Fibroblast of mammary gland (primary cell): ENCODE results near the gene ZDHHC11B.
A peak's percentile ranks its signal among the peaks of the same experiment; 100 is the strongest.

Experiments
- DNase-seq: peaks from one replicate; pipeline ENCODE4 v3.0.0-alpha.2; 2010; ENCODE audit warnings: low read depth
- H3K4me3 ChIP-seq: 2 replicates; pipeline ENCODE4 v1.5.1; 2011; ENCODE audit warnings: low read depth, mild to moderate bottlenecking, low read length, moderate library complexity; ENCODE audit not compliant: control insufficient read depth
- TF ChIP-seq, protein P1 (sequence below): conservative IDR thresholded peaks from 2 replicates; pipeline ENCODE4 v1.5.1; 2011; ENCODE audit warnings: low read depth, low read length, inconsistent platforms; ENCODE audit not compliant: control insufficient read depth, insufficient read depth

ZDHHC11B gene

DNA sequence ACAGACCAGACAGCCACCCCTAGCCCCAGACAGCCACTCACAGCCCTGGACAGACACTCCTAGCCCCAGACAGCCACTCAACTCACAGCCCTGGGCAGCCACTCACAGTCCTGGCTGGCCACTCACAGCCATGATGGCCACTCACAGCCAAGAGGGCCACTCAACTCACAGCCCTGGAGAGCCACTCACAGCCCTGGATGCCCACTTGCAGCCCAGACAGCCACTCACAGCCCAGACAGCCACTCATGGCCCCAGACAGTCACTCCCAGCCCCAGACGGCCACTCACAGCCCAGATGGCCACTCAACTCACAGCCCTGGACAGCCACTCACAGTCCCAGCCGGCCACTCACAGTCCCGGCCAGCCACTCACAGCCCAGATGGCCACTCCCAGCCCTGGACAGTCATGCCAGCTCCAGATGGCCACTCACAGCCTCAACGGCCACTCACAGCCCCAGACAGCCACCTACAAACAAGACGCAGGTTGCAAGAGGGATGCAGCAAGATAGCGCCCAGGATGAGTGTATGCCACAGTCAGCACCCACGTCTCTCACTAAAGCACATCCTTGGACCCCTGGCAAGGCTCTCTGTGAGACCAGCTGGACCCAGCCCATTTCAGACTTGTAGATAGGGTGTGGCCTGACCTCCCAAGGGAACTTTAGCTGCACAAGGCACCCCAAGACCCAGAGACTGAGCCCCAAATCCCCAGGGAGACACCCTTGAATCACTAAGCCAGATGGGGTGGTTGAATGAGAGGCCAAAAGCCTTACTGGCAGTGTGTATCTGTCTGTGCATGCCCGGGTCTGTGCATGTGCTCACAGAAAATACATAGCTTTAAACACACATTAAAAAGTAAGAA lies 22.4 kb downstream of the ZDHHC11B start:
- TF ChIP-seq, protein P1, sequence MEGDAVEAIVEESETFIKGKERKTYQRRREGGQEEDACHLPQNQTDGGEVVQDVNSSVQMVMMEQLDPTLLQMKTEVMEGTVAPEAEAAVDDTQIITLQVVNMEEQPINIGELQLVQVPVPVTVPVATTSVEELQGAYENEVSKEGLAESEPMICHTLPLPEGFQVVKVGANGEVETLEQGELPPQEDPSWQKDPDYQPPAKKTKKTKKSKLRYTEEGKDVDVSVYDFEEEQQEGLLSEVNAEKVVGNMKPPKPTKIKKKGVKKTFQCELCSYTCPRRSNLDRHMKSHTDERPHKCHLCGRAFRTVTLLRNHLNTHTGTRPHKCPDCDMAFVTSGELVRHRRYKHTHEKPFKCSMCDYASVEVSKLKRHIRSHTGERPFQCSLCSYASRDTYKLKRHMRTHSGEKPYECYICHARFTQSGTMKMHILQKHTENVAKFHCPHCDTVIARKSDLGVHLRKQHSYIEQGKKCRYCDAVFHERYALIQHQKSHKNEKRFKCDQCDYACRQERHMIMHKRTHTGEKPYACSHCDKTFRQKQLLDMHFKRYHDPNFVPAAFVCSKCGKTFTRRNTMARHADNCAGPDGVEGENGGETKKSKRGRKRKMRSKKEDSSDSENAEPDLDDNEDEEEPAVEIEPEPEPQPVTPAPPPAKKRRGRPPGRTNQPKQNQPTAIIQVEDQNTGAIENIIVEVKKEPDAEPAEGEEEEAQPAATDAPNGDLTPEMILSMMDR: no peak
- no peak overlapping the region for H3K4me3 ChIP-seq
- no peak for DNase-seq

DNA sequence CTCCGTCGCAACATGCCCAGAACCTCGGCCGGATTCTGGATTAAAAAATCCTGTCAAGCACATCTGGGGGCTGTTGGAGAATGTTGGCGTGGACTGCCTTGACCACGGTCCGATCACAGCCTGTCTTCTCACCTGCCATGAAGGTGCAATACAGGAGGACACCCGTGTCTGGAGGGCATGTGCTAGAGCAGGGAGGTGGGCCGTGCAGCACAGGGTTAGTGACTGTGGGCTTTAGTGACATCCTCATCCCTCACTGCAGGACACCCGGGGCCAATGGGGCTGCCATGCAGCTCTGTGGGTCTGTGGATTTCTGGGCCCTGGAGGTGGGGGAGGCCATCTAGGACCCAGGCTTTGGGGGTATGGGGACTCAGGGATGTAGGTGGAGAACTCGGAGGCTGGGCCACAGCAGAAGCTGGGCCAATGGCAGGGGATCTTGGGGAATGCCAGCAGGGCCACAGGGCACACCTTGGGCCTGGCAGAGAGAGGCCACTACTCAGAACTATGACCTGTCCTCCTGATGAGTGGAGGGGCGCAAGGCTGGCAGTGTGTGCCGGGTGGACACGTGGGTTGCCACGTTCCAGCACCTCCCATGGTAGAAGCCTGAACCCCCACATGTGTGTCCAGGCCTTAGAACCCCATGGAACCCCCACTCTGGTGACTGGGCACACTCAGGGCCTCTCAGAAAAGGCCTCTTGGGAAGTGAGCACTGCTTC lies 23.3 kb downstream of the ZDHHC11B start:
- no peak for DNase-seq
- TF ChIP-seq, protein P1: no peak

DNA sequence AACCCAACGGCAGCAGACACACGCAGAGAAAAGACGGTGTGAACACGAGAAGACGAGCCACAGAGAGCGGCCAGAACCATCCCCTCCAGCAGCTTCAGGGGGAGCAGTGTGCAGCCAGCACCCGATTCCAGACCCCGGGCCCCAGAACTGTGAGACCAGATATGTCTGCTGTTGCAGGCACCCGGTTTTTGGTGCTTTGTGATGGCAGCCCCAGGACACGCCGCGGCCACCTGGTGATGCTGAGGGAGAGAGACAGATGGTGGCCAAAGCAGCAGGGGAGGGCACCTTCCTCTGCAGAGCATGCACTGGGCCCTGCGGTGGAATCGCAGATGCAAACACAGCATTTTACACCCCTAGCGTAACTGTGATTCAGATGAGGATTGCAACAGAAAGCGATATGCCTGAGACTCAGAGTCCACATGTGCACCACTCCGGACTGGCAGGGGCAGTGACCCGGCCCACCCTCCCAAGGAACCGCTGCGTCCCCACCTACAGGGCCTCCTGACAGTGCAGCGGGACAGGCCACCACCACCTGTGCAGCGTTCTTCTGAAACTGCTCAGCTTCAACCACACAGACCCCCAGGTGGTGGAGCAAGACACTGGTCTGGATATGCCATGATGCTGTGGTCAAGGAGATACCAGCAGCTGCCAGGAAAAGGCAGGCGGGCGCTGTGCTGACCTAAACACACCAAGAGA lies 24.0 kb downstream of the ZDHHC11B start:
- DNase-seq: no peak
- TF ChIP-seq, protein P1: no peak

More for the DNA sequence above, 23.3 kb downstream of the ZDHHC11B start:
- H3K4me3 ChIP-seq: no peak overlapping the region

GRCh38 chr5:759781-760362 lies 24.7 kb downstream of the ZDHHC11B start:
- DNase-seq: no peak
- TF ChIP-seq, protein P1: no peak
- H3K4me3 ChIP-seq: no peak overlapping the region

More for the DNA sequence above, 24.0 kb downstream of the ZDHHC11B start:
- no peak overlapping the region for H3K4me3 ChIP-seq

DNA sequence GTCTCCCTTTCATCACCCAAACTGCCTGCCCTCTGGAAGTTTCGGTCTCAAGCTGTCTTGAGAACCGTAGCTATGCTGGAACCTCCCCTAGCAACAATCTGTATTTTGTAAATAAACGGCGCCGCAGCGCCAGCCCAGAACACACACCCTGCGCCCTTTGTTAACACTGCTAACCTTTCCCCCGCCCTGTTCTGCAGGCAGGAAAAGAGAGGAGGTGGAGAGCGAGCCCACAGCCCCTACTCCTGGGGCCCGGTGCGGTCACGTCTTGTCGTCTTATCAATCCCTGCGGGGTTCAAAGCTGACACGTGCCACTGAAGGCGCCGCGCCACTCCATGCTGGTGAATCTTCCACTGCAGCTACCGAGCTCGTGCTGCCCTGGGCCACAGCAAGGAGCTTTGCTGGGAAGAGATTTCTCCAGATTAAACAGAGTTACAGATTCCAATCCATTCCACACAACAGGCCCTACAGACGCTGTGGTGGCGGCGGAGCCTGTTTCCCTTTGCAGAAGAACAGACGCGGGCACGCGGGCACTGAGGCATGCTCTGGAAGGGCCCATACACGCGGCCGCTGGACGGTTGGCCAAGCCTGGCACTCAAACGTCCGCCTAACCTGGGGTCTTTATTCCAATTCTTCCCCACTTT lies 25.3 kb downstream of the ZDHHC11B start:
- no peak overlapping the region for H3K4me3 ChIP-seq
- TF ChIP-seq, protein P1: no peak
- DNase-seq: peak; percentile 3

DNA sequence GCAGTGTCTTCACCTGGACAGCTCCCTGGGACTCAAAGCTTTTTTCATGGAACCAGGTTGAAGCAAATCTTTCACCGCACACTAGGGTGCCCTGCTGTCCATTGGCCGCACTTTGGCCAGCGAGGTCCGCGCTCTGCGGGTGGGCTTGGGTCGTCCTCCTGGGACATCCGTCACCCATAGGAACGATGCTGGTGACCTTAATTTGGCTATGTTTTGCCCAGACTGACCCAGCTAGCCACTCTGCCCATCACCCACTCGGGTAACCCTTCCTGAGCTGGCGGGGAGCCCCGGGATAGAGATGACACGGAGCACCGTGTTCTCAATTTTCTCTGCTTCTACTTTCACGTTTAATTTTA lies 25.9 kb downstream of the ZDHHC11B start:
- H3K4me3 ChIP-seq: no peak overlapping the region
- DNase-seq: no peak
- TF ChIP-seq, protein P1: no peak
